BJ (cell line): ENCODE results near the gene TEX19. TPM values are rescaled to one million over a fixed set of nuclear protein-coding genes. Genes with fewer than 3 reads are reported as not detected.

ENCODE experiments used
- CTCF ChIA-PET: fragments of 350-600 bp; formaldehyde crosslinking; extraction: SDS; loops from one replicate; lab custom pipeline; 2021; ENCODE audit warnings: antibody characterized with exemption, inconsistent platforms; lab: Yijun Ruan, JAX
- POLR2A ChIA-PET: fragments of 300-600 bp; sonication (Branson Sonifier 250); formaldehyde crosslinking; extraction: SDS; loops from one replicate; lab custom pipeline; 2021; ENCODE audit warnings: antibody characterized with exemption; lab: Charles Lee
- DNase-seq: peaks from one replicate; pipeline ENCODE4 v3.0.0-alpha.2; 2011; ENCODE audit warnings: low read depth
- H3K27me3 ChIP-seq: 2 replicates; pipeline ENCODE4 v1.6.0; 2011; ENCODE audit warnings: low read length; ENCODE audit not compliant: control insufficient read depth, insufficient read depth
- H3K36me3 ChIP-seq: 2 replicates; pipeline ENCODE4 v1.5.1; 2011; ENCODE audit warnings: low read length; ENCODE audit not compliant: control insufficient read depth, insufficient read depth
- H3K4me3 ChIP-seq: 2 replicates; pipeline ENCODE4 v1.5.1; 2011; ENCODE audit warnings: low read depth, mild to moderate bottlenecking, control low read depth, low read length
- polyA plus RNA-seq: library from polyadenylated mRNA; depleted of rRNA; stranded (reverse); fragments of >200 nt; gene quantifications from 2 replicates; pipeline ENCODE4 v1.2.3, GENCODE V29; 2011
- TF ChIP-seq, protein P1 (sequence below): IDR thresholded peaks from 2 replicates; pipeline ENCODE4 v1.5.1; 2011; ENCODE audit warnings: low read depth, mild to moderate bottlenecking, control low read depth, inconsistent platforms, low read length, moderate library complexity; ENCODE audit not compliant: insufficient read depth

The TEX19 gene
- polyA plus RNA-seq, 1 experiment, result 0.06 TPM

- CTCF ChIA-PET, result interaction anchor here (2.0 kb wide), 1 partner anchor 9 kb away, joined by 6 read pairs; no protein-coding TSS in a partner anchor
- POLR2A ChIA-PET, result no interaction called here
- Histone ChIP-seq H3K27me3 (no peaks in the 10 kb centered on the region), H3K4me3 (no peak overlapping the region), H3K36me3 (peaks cover 4% of the 10 kb centered on the region)
- no peak for DNase-seq
- TF ChIP-seq, protein P1, sequence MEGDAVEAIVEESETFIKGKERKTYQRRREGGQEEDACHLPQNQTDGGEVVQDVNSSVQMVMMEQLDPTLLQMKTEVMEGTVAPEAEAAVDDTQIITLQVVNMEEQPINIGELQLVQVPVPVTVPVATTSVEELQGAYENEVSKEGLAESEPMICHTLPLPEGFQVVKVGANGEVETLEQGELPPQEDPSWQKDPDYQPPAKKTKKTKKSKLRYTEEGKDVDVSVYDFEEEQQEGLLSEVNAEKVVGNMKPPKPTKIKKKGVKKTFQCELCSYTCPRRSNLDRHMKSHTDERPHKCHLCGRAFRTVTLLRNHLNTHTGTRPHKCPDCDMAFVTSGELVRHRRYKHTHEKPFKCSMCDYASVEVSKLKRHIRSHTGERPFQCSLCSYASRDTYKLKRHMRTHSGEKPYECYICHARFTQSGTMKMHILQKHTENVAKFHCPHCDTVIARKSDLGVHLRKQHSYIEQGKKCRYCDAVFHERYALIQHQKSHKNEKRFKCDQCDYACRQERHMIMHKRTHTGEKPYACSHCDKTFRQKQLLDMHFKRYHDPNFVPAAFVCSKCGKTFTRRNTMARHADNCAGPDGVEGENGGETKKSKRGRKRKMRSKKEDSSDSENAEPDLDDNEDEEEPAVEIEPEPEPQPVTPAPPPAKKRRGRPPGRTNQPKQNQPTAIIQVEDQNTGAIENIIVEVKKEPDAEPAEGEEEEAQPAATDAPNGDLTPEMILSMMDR, result no peak
These were observed 46.0 kb downstream of the TEX19 start for GRCh38 chr17:82405051-82405450.

DNA sequence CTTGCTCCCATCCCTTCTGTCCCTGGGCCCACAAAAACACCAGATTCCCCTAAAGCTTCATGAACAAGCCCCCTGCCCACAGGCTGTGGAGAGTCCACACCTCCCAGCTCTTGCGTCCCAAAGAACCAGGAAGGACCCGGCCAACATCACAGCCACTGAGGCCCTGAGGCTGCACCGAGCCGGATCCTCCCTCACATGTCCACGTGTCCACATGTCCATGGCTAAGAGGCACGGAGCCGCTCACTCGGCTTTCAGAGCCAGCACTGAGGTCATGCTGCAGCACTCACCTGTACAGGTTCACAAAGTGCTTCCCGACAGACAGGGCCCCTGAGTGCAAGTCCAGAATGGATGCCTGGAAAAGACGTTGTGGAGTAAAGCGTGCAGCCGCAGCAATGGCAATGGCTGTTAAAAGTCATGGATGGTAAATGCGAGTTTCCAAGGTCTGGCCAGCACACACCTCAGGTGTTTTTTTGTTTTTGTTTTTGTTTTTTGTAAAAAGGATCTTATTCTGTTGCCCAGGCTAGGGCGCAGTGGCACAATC lies 47.2 kb downstream of the TEX19 start:
- TF ChIP-seq, protein P1, result no peak
- CTCF ChIA-PET, result interaction anchor here (2.0 kb wide), 1 partner anchor 8 kb away, joined by 6 read pairs; no protein-coding TSS in a partner anchor
- no peaks in the 10 kb centered on the region for H3K27me3 ChIP-seq
- H3K4me3 ChIP-seq, result no peak overlapping the region
- POLR2A ChIA-PET, result no interaction called here
- DNase-seq, result no peak
- peaks cover 4% of the 10 kb centered on the region for H3K36me3 ChIP-seq

DNA sequence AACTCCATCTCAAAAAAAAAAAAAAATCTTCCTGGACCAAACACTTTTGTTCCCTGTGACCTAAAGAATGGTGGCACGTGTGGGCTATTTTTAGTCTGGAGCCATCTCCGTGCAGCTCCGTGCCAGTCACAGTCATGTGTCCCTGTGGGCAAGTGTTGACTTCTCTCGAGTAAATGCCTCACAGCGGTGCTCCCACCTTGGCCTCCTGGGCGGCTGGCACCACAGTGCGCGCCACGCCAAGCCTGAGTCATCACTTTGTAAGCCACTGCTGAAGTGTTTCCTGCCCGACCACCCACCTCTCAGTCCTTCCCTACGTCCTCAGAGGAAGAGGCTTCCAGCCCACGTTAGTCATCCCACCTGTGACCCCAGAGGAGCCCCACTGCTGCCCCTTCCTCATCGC lies 48.2 kb downstream of the TEX19 start:
- H3K4me3 ChIP-seq, result no peak overlapping the region
- DNase-seq, result no peak
- POLR2A ChIA-PET, result no interaction called here
- TF ChIP-seq, protein P1, result no peak
- CTCF ChIA-PET, result interaction anchor here (0.8 kb wide), 1 partner anchor 431 kb away, joined by 3 read pairs; no protein-coding TSS in a partner anchor
- no peaks in the 10 kb centered on the region for H3K27me3 ChIP-seq
- peaks cover 5% of the 10 kb centered on the region for H3K36me3 ChIP-seq

- CTCF ChIA-PET, result no interaction called here
- POLR2A ChIA-PET, result no interaction called here
- DNase-seq, result no peak
- Histone ChIP-seq H3K27me3 (no peaks in the 10 kb centered on the region), H3K36me3 (peaks cover 4% of the 10 kb centered on the region), H3K4me3 (no peak overlapping the region)
- TF ChIP-seq, protein P1, result no peak
These were observed 49.4 kb downstream of the TEX19 start for GRCh38 chr17:82408288-82408937.

DNA sequence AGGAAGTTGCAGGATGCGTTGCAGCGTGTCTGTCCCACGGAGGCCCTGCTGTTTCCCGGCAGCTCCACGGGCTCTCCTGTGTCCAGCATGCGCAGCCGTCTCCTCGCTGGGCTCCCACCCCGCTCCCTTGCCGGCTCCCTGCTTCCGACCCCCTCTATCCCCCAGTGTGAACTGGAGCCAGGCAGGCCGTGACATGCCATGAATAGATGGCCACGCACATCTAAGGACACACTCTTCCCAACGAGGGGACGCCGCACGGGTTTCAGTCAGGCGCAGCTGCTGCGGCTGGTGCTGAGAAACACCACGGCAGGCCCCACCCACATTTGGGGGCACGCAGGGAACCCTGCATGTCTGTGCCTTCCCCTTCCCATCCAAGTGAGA lies 49.9 kb downstream of the TEX19 start:
- H3K27me3 ChIP-seq, result no peaks in the 10 kb centered on the region
- H3K4me3 ChIP-seq, result no peak overlapping the region
- ChIA-PET POLR2A (no interaction called here), CTCF (interaction anchor here (0.8 to 2.5 kb wide), 2 partner anchors 57 to 378 kb away, joined by 3 to 15 read pairs; no protein-coding TSS in a partner anchor)
- DNase-seq, result no peak
- peaks cover 3% of the 10 kb centered on the region; the same call in 1 of the 2 replicates for H3K36me3 ChIP-seq
- TF ChIP-seq, protein P1, result no peak
